Ovary (tissue), 3 donors: Measurements from ENCODE around the gene PABPC3.

Experiments used
- CTCF ChIP-seq, 3 donors: fragments of 450-650 bp in 2 of 3; fragments of 200-600 bp in 1 of 3; IDR thresholded peaks; one replicate each; pipeline versions ENCODE4 v1.5.1 to v1.8.0; 2016 to 2022; ENCODE audit warnings: antibody characterized with exemption in 3 of 3, mild to moderate bottlenecking in 1 of 3
- EP300 ChIP-seq: sonication (generic); formaldehyde crosslinking; IDR thresholded peaks from one replicate; pipeline ENCODE4 v1.6.1; 2017; ENCODE audit warnings: antibody characterized with exemption
- POLR2A ChIP-seq: fragments of 450-650 bp; IDR thresholded peaks from one replicate; pipeline ENCODE4 v1.6.1; 2017; ENCODE audit warnings: antibody characterized with exemption, mild to moderate bottlenecking, moderate library complexity
- donor health status: DM: no; HTN: no; CAD: no.

- TF ChIP-seq CTCF (IDR thresholded peaks at IDR 0.05) (no peak), POLR2A (no peak), EP300 (no peak)
Measured at GRCh38 chr13:25143706-25144105, 47.8 kb downstream of the PABPC3 start.
